Spinal cord (tissue), 10 donors: ENCODE measurements around the gene CADPS2. TPM values are rescaled to one million over a fixed set of nuclear protein-coding genes. Genes with fewer than 3 reads are reported as not detected.

Source experiments
- DNase-seq, 6 donors: peaks; one replicate each; pipeline versions ENCODE4 v3.0.0 to v3.0.0-alpha.2; 2013 to 2015; ENCODE audit warnings: low spot score in 6 of 6, low read depth in 4 of 6
- H3K27ac ChIP-seq: one replicate; pipeline ENCODE4 v1.5.1; 2013; ENCODE audit warnings: low read depth, low read length, control low read depth
- H3K27me3 ChIP-seq: one replicate; pipeline ENCODE4 v1.6.1; 2013; ENCODE audit warnings: low read length; ENCODE audit not compliant: control insufficient read depth, insufficient read depth
- H3K36me3 ChIP-seq: one replicate; pipeline ENCODE4 v1.6.1; 2013; ENCODE audit warnings: low read length; ENCODE audit not compliant: control insufficient read depth, insufficient read depth
- H3K4me1 ChIP-seq: one replicate; pipeline ENCODE4 v1.6.1; 2013; ENCODE audit warnings: low read length; ENCODE audit not compliant: control insufficient read depth, insufficient read depth
- H3K4me3 ChIP-seq: one replicate; pipeline ENCODE4 v1.5.1; 2013; ENCODE audit warnings: low read depth, low read length, control low read depth
- H3K9me3 ChIP-seq: one replicate; pipeline ENCODE4 v1.6.1; 2013; ENCODE audit warnings: low read length; ENCODE audit not compliant: control insufficient read depth, insufficient read depth
- WGBS: methylation state at CpG from one replicate; pipeline ENCODE4 v1.1.5; 2013; ENCODE audit warnings: missing lambda C conversion rate; ENCODE audit not compliant: insufficient coverage; 5-methylcytosine and 5-hydroxymethylcytosine counted together
- polyA plus RNA-seq, 2 donors: library from polyadenylated mRNA; unstranded; fragments of 120-200 nt; gene quantifications; one replicate each; pipeline ENCODE4 v1.2.1, GENCODE V29; 2013; ENCODE audit not compliant: insufficient read length in 2 of 2
- total RNA-seq, 2 donors: library from RNA; depleted of rRNA in 1 of 2; stranded (reverse); fragments of 120-200 nt in 1 of 2; fragments of >200 nt in 1 of 2; gene quantifications; one replicate each; pipeline versions ENCODE4 v1.2.3 to v1.2.4, GENCODE V29; 2013 to 2014
- donor health status: healthy.

The CADPS2 gene
- total and polyA plus RNA-seq, 4 donors, result 18.7 to 40.5 (median 30.4) TPM

DNA sequence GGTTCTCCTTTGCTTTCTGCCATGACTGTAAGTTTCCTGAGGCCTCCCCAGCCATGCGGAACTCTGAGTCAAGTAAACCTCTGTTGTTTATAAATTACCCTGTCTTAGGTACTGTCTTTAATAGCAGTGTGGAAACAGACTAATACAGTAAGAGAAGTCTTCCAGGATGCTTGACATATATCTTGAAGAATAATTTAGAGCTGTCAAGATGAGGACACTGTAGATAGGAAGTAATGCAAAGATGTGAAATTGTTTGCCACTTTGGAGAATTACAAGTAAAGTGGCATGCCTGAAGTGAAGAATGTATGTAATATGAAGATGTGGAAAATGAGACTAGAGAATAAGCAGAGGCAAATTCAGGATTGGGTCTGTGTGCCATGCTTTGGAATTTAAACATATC is 2.9 kb upstream of the CADPS2 start:
- Histone ChIP-seq H3K36me3 (no peaks in the 10 kb centered on the region), H3K4me1 (peaks cover 6% of the 10 kb centered on the region), H3K27ac (no peak overlapping the region), H3K4me3 (no peak overlapping the region), H3K27me3 (peaks cover 3% of the 10 kb centered on the region), H3K9me3 (no peaks in the 10 kb centered on the region)
- WGBS, result no CpG with 5 or more reads among the region's 1 CpG
- DNase-seq, result no peak

DNA sequence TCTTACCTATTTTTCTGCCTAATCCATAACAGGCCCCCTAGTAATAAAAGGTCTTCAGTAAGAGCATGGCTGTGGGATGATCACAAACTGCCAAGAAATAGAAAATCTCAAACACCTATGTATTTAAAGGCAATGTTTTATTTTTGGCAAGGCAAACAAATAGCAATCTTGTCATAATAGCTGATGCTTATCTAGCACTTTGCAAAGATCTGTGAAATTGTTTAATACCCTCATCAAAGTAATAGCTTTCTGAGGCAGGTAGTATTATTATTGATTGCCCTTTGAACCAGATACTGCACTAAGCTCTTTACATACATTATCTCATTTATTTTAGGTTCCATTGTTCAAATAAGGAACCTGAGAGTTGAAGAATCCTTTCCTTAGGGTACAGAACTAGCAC is 1.6 kb upstream of the CADPS2 start:
- Histone ChIP-seq H3K27me3 (peaks cover 3% of the 10 kb centered on the region), H3K36me3 (no peaks in the 10 kb centered on the region), H3K27ac (no peak overlapping the region), H3K9me3 (no peaks in the 10 kb centered on the region), H3K4me1 (peaks cover 6% of the 10 kb centered on the region), H3K4me3 (no peak overlapping the region)
- no peak for DNase-seq

DNA sequence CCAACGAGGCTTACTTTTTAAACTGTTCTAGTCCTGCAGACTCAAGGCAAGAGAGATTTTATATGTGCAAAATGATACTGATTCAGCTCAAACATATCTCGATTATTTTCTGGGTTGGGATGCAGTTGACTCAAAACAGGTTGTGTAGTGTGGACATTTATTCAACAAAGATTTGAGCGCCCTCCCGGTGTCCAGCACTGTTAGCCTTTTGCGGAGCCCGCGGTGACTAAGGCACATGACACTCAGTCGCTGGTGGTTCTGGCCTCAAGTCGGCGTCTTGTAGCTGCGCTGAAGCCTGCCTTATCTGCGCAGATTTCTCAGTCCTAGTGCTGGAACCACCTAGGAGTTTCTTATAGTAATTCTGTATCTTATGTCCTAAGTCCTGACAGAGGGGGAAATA is 938 bp upstream of the CADPS2 start:
- H3K36me3 ChIP-seq, result no peaks in the 10 kb centered on the region
- peak overlapping the region; percentile 67 for H3K27ac ChIP-seq

DNA sequence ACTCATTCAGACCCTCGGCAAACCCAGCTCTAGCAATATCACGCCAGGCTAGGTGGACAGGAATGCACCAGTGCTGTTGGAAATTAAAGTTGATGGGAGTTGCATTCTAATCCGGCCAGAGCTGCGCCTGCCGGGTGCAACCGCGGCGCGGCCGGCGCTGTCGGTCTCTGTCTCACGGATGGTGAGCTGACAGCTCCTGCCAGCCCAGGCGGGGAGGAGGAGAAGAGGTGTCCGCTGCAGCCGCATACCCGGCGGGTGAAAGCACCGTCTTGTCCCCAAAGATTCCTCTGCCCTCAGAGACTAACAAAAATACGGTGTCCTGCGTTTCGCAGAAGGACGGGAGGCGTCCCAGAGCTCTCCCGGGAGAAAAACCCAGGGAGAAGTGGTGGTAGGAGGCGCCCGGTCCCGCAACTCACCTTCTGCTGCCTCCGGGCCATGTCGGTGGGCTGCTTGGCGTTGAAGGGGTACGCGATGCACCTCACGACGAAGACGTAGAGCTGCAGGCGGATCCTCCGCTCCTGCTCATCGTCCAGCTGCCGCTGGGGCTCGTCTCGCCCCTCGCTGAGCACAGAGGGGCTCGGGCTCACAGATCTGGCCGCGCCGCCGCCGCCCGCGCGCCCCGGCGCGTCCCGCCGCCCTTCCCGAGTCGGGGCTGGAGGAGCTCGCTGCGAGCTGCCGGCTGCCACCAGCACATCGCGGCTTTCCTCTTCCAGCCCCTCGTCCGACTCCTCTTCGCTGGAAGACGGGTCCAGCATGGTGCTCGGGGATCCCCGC is 490 bp downstream of the CADPS2 start:
- peak overlapping the region; percentile 67 for H3K27ac ChIP-seq
- H3K4me1 ChIP-seq, result peaks cover 6% of the 10 kb centered on the region
- no peaks in the 10 kb centered on the region for H3K9me3 ChIP-seq
- under 1% methylated on average over 63 of the region's 70 CpGs for WGBS
- H3K36me3 ChIP-seq, result no peaks in the 10 kb centered on the region
- peaks cover 3% of the 10 kb centered on the region for H3K27me3 ChIP-seq
- peak overlapping the region; percentile 76 for H3K4me3 ChIP-seq
- DNase-seq, result peak; percentile 2 to 70 (median 26)

More for the DNA sequence above, 938 bp upstream of the CADPS2 start:
- Histone ChIP-seq H3K4me1 (peaks cover 6% of the 10 kb centered on the region), H3K27me3 (peaks cover 3% of the 10 kb centered on the region), H3K4me3 (peak overlapping the region; percentile 76), H3K9me3 (no peaks in the 10 kb centered on the region)
- WGBS, result 0% methylated on average over 8 of the region's 12 CpGs
- peak; percentile 13 to 84 (median 52) for DNase-seq

DNA sequence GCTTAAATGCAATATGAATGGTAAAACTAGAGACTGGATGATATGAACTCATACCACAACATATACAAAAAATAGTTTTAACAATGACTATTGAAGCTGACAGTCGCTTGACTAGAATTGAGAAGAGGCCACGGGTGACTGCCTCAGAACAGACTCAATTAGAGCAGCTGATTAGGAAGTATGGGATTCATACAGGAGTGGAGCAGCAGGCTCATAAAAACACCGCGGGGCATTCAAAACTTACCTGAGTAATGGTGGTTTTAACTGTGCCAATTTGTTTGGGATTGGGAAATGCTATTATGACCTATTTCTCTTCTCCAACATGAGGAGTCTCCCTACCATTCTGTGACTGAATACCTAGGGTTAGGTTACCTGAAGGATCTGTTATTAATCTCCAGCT is 2.1 kb downstream of the CADPS2 start:
- peaks cover 6% of the 10 kb centered on the region for H3K4me1 ChIP-seq
- peak in 1 of 6 donors; percentile 24 for DNase-seq
- no peak overlapping the region for H3K27ac ChIP-seq
- H3K9me3 ChIP-seq, result no peaks in the 10 kb centered on the region
- no peaks in the 10 kb centered on the region for H3K36me3 ChIP-seq
- peaks cover 3% of the 10 kb centered on the region for H3K27me3 ChIP-seq
- 67% methylated on average over 2 of the region's 4 CpGs for WGBS
- H3K4me3 ChIP-seq, result no peak overlapping the region

DNA sequence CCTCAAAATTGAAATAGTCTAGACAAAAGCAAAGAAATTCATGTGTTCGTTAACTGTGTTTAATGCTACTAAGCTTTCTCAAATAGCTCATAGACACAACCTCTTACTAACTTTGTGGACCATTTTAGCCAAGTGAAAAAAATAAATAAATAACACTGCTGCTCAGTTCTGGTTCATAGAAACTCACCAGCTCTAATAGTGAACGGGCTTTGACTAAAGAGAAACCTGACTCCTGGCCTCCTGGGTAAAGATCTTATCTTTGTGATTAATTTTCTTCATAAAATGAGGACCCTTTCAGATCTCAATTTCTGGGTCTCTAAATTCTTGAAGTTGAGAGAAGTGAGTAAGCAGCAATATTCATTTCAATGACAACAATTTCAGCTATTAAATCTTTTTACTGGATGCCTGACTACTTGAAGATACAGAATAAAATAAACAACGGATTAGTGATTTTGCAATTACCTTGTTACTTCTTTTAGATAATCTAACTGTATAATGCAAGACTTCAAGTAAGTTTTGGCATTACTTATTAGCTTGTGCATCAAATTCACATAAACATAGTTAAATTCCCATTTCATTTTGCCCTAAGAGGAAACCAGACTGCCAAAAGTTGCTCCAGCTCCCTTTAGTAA is 3.1 kb downstream of the CADPS2 start:
- H3K36me3 ChIP-seq, result no peaks in the 10 kb centered on the region
- H3K27ac ChIP-seq, result no peak overlapping the region
- peaks cover 3% of the 10 kb centered on the region for H3K27me3 ChIP-seq
- WGBS, result no CpG with 5 or more reads among the region's 3 CpGs
- no peak for DNase-seq
- no peaks in the 10 kb centered on the region for H3K9me3 ChIP-seq
- H3K4me3 ChIP-seq, result no peak overlapping the region
- peaks cover 6% of the 10 kb centered on the region for H3K4me1 ChIP-seq

DNA sequence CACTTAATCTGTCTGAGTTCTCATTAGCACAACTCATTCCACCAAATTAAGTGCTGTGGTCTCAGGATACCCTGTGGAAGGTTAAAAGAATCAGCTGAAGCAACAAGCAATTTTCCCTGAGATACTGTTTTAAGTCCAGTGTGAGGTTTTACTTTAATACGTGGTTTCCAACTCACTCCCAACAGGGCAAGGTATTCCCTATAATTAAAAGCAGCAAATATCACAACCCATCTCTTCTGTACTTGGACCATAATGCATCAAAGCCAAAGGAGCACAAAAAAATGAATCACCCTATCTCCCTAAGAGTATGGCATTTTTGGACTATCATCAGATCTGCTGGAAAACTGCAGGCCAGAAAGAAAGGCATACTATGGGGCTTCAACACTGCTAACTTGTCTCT is 4.9 kb downstream of the CADPS2 start:
- H3K27ac ChIP-seq, result no peak overlapping the region
- WGBS, result no CpG with 5 or more reads among the region's 1 CpG
- H3K36me3 ChIP-seq, result no peaks in the 10 kb centered on the region

DNA sequence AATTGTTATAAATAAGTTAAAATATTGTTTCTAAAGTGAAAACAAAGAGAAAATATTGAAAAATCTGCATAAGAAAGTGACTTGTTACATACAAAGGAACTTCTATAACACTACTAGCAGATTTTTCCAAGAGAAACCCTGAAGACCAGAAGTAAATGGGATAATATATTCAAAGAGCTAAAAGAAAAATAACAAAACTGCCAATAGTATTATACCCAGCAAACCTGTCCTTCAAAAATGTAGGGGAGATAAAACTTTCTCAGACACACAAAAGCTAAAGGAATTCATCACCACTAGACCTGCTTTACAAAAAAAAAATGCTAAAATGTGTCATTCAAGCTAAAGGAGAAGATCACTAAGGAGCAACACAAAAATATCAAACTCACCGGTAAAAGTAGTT is 17.0 kb downstream of the CADPS2 start:
- no peaks in the 10 kb centered on the region for H3K27me3 ChIP-seq
- H3K27ac ChIP-seq, result no peak overlapping the region
- H3K4me1 ChIP-seq, result no peaks in the 10 kb centered on the region
- no peak overlapping the region for H3K4me3 ChIP-seq
- peaks cover 7% of the 10 kb centered on the region for H3K9me3 ChIP-seq
- no peaks in the 10 kb centered on the region for H3K36me3 ChIP-seq
- no CpG with 5 or more reads among the region's 1 CpG for WGBS
- DNase-seq, result no peak

More for the DNA sequence above, 4.9 kb downstream of the CADPS2 start:
- no peak for DNase-seq
- Histone ChIP-seq H3K4me1 (peaks cover 6% of the 10 kb centered on the region), H3K27me3 (peaks cover 3% of the 10 kb centered on the region), H3K9me3 (no peaks in the 10 kb centered on the region), H3K4me3 (no peak overlapping the region)

DNA sequence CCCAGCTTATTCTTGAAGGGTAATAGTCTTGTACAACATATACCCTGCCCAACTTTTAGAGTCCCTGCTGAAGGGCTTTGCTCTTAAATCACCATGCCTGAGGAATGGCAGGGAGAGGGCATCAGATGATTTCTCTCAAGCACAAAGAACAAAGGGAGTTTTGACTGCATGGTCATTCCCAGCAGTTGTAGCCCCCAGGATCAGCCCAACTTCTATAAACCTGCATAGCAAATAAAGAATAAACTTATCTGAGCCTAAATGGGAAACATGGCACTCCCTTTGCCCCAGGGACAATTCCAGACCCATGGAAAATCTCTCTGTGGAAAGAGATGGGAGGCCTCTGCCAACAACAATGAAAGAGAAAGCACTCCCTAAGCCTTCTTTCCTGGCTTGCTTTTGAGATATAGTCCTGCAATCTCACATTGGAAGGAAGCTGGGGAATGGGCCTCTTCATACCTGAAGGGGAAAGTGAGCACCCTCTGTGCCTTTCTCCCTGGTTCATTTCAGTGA is 18.7 kb downstream of the CADPS2 start:
- Histone ChIP-seq H3K27me3 (no peaks in the 10 kb centered on the region), H3K4me1 (no peaks in the 10 kb centered on the region), H3K27ac (no peak overlapping the region), H3K36me3 (no peaks in the 10 kb centered on the region), H3K4me3 (no peak overlapping the region), H3K9me3 (peaks cover 7% of the 10 kb centered on the region)
- DNase-seq, result no peak

DNA sequence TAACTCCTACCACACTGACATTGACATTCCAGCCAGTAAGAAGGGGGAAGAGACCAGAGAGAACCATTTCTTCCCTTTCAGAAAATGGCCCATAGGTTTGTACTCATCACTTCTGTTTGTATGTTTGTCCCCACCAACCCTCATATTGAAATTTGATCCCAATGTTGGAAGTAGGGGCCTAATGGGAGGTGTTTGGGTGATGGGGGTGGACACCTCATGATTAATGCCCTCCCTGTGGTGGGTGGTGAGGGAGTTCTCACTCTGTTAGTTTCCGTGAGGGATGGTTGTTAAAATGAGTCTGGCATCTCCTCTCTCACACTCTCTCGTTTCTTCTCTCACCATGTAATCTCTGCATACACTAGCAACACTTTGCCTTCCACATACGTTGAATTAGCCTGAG is 21.4 kb downstream of the CADPS2 start:
- no peaks in the 10 kb centered on the region for H3K4me1 ChIP-seq
- peaks cover 7% of the 10 kb centered on the region for H3K9me3 ChIP-seq
- no peaks in the 10 kb centered on the region for H3K36me3 ChIP-seq
- H3K4me3 ChIP-seq, result no peak overlapping the region
- DNase-seq, result no peak
- H3K27me3 ChIP-seq, result no peaks in the 10 kb centered on the region
- WGBS, result 75% methylated on average over 2 of the region's 3 CpGs
- H3K27ac ChIP-seq, result no peak overlapping the region
